GM21528 (cell line): ENCODE results near the gene SLC20A1.
"Not testable (repeated sequence)": the region's sequence is repeated elsewhere in the genome, so short reads cannot be mapped to it uniquely, and the experiment has no call there.

Experiments used
- ATAC-seq: cut with Tn5 transposase; IDR thresholded peaks from one replicate; pipeline ENCODE4 v1.9.1; 2021; ENCODE audit warnings: mild to moderate bottlenecking, moderate library complexity; ENCODE audit not compliant: unreplicated experiment, low FRiP score

Gene SLC20A1

GRCh38 chr2:112645310-112646101 lies at the start of gene SLC20A1:
SLC20A1 (plus strand) TSS chr2:112645939; CDS start chr2:112646829, 890 bp downstream.
- peak; percentile 90 for ATAC-seq

GRCh38 chr2:112597537-112598322 lies 48.0 kb upstream of the SLC20A1 start:
- ATAC-seq = no peak

- ATAC-seq = no peak
These were observed 45.1 kb upstream of the SLC20A1 start for GRCh38 chr2:112600634-112601033.

GRCh38 chr2:112601754-112602153 lies 44.0 kb upstream of the SLC20A1 start:
- ATAC-seq = no peak

GRCh38 chr2:112602917-112603316 lies 42.8 kb upstream of the SLC20A1 start:
- ATAC-seq = no peak

- ATAC-seq = no peak
These were observed 42.0 kb upstream of the SLC20A1 start for GRCh38 chr2:112603731-112604130.

- ATAC-seq = no peak
These were observed 40.8 kb upstream of the SLC20A1 start for GRCh38 chr2:112604952-112605351.

GRCh38 chr2:112605926-112606325 lies 39.8 kb upstream of the SLC20A1 start:
- no peak for ATAC-seq

- no peak for ATAC-seq
These were observed 39.2 kb upstream of the SLC20A1 start for GRCh38 chr2:112606547-112606946.

GRCh38 chr2:112607680-112608438 lies 37.9 kb upstream of the SLC20A1 start:
- ATAC-seq = no peak

- ATAC-seq = not testable (repeated sequence)
These were observed 36.4 kb upstream of the SLC20A1 start for GRCh38 chr2:112609320-112609719.

GRCh38 chr2:112612283-112612682 lies 33.5 kb upstream of the SLC20A1 start:
- ATAC-seq = not testable (repeated sequence)

GRCh38 chr2:112614201-112614840 lies 31.4 kb upstream of the SLC20A1 start:
- no peak for ATAC-seq

- no peak for ATAC-seq
These were observed 30.7 kb upstream of the SLC20A1 start for GRCh38 chr2:112615051-112615450.

- ATAC-seq = not testable (repeated sequence)
These were observed 29.9 kb upstream of the SLC20A1 start for GRCh38 chr2:112615798-112616197.

- ATAC-seq = no peak
These were observed 27.4 kb upstream of the SLC20A1 start for GRCh38 chr2:112618383-112618782.

GRCh38 chr2:112621790-112622527 lies 23.8 kb upstream of the SLC20A1 start:
- ATAC-seq = no peak

GRCh38 chr2:112622528-112622849 lies 23.2 kb upstream of the SLC20A1 start:
- no peak for ATAC-seq

- ATAC-seq = peak; percentile 64
These were observed 21.6 kb upstream of the SLC20A1 start for GRCh38 chr2:112623913-112624777.
